ENCODE measurements around the gene APOA5. TPM values are rescaled to one million over a fixed set of nuclear protein-coding genes. Genes with fewer than 3 reads are reported as not detected.

APOA5 gene
- total and polyA plus RNA-seq, 4 donors: not detected

GRCh38 chr11:116822575-116822974 is 30.9 kb upstream of the APOA5 start:
- no peaks in the 10 kb centered on the region for H3K27me3 ChIP-seq (ENCODE audit: control insufficient read depth in 1 of 2, insufficient read depth in 2 of 2, low read length in 1 of 2)
- no peaks in the 10 kb centered on the region for H3K36me3 ChIP-seq (ENCODE audit: control insufficient read depth in 1 of 2, insufficient read depth in 2 of 2, low read length in 1 of 2)
- intact Hi-C loops (cut with DNase I): no loop called here
- no peak overlapping the region for H3K27ac ChIP-seq (ENCODE audit: low read depth in 1 of 2, low read length in 2 of 2)
- H3K9me3 ChIP-seq (ENCODE audit: control insufficient read depth, low read length): no peaks in the 10 kb centered on the region
- no peak overlapping the region for H3K4me3 ChIP-seq (ENCODE audit: low read length in 2 of 2)
- WGBS, 2 donors: 61 to 68% methylated on average over 5 of the region's 5 CpGs
- H3K4me1 ChIP-seq (ENCODE audit: control insufficient read depth in 1 of 2, insufficient read depth in 2 of 2, low read length in 2 of 2): no peaks in the 10 kb centered on the region
- ATAC-seq (ENCODE audit: low FRiP score) (no peak), DNase-seq (no peak)

GRCh38 chr11:116821050-116821918 is 29.6 kb upstream of the APOA5 start:
- Histone ChIP-seq H3K4me1 (ENCODE audit: control insufficient read depth in 1 of 2, insufficient read depth in 2 of 2, low read length in 2 of 2) (no peaks in the 10 kb centered on the region), H3K27me3 (ENCODE audit: control insufficient read depth in 1 of 2, insufficient read depth in 2 of 2, low read length in 1 of 2) (no peaks in the 10 kb centered on the region), H3K9me3 (ENCODE audit: control insufficient read depth, low read length) (no peaks in the 10 kb centered on the region), H3K27ac (ENCODE audit: low read depth in 1 of 2, low read length in 2 of 2) (no peak overlapping the region), H3K4me3 (ENCODE audit: low read length in 2 of 2) (no peak overlapping the region), H3K36me3 (ENCODE audit: control insufficient read depth in 1 of 2, insufficient read depth in 2 of 2, low read length in 1 of 2) (no peaks in the 10 kb centered on the region)
- ATAC-seq (ENCODE audit: low FRiP score) (no peak), DNase-seq (no peak)
- intact Hi-C loops (cut with DNase I): no loop called here
- 95 to 96% methylated on average over 51 of the region's 51 CpGs for WGBS, 2 donors

DNA sequence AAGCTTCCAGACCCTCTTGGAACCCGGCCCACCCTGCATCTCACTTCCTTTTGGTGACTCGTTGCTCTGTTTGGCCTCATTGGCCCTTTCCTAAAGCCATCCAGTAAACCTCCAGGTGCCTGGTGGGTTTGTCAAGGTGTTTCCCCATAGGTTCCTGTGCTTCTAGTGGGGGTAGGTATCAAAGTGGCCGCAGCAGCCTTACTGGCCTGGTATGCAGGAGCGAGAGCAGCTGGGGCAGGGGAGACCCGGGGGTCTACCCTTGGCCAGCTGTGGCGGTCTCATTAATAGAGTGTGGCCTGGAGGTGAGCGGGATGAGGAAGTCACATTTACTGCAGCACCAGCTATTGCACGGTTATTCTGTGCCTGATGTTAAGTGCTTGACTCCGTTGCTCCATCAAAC is 27.4 kb upstream of the APOA5 start:
- intact Hi-C loops (cut with DNase I): no loop called here
- DNase-seq (no peak), ATAC-seq (ENCODE audit: low FRiP score) (no peak)
- WGBS, 2 donors: 88 to 89% methylated on average over 9 of the region's 9 CpGs
- Histone ChIP-seq H3K4me1 (ENCODE audit: control insufficient read depth in 1 of 2, insufficient read depth in 2 of 2, low read length in 2 of 2) (no peaks in the 10 kb centered on the region), H3K4me3 (ENCODE audit: low read length in 2 of 2) (no peak overlapping the region), H3K9me3 (ENCODE audit: control insufficient read depth, low read length) (no peaks in the 10 kb centered on the region), H3K36me3 (ENCODE audit: control insufficient read depth in 1 of 2, insufficient read depth in 2 of 2, low read length in 1 of 2) (no peaks in the 10 kb centered on the region), H3K27me3 (ENCODE audit: control insufficient read depth in 1 of 2, insufficient read depth in 2 of 2, low read length in 1 of 2) (no peaks in the 10 kb centered on the region), H3K27ac (ENCODE audit: low read depth in 1 of 2, low read length in 2 of 2) (no peak overlapping the region)

- Histone ChIP-seq H3K4me3 (ENCODE audit: low read length in 2 of 2) (no peak overlapping the region), H3K36me3 (ENCODE audit: control insufficient read depth in 1 of 2, insufficient read depth in 2 of 2, low read length in 1 of 2) (no peaks in the 10 kb centered on the region), H3K27ac (ENCODE audit: low read depth in 1 of 2, low read length in 2 of 2) (no peak overlapping the region), H3K9me3 (ENCODE audit: control insufficient read depth, low read length) (peaks cover 2% of the 10 kb centered on the region), H3K27me3 (ENCODE audit: control insufficient read depth in 1 of 2, insufficient read depth in 2 of 2, low read length in 1 of 2) (no peaks in the 10 kb centered on the region), H3K4me1 (ENCODE audit: control insufficient read depth in 1 of 2, insufficient read depth in 2 of 2, low read length in 2 of 2) (no peaks in the 10 kb centered on the region)
- intact Hi-C loops (cut with DNase I): no loop called here
- 48 to 50% methylated on average over 6 of the region's 6 CpGs for WGBS, 2 donors
- no peak for ATAC-seq (ENCODE audit: low FRiP score)
- DNase-seq: no peak
Observed at GRCh38 chr11:116814502-116814901, 22.8 kb upstream of the APOA5 start.

DNA sequence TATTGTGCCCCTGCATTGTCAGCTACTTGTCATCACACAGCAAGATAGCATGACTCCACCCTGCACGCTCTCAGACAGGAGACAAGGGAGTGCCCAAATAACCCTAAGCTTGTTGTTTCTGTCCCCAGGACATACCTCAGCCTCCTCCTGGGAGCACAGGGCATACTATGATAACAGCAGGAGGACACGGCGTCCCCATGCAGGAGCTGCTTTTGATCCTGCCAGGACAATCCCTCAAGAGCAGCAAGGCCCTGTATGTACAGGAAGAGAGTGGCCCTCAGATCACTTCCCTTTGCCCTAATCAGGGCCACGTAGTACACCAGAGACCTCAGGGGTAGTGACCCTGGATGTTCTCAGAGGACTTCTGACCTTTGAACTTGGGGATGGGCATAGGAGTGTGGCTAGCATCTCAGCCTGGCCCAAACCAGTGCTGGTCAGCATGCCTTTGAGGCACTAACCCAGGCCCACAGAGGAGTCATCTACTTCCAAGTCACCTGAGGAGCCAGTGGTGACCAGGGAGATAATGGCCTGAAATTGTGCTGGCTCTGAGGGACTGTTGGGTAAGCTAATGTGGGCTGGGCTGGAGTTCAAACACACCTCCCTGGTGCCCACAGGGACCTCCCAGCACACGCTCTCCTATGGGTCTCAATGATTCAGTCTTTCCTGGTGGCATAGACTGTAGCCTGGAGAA is 22.2 kb upstream of the APOA5 start:
- Histone ChIP-seq H3K9me3 (ENCODE audit: control insufficient read depth, low read length) (peaks cover 2% of the 10 kb centered on the region), H3K36me3 (ENCODE audit: control insufficient read depth in 1 of 2, insufficient read depth in 2 of 2, low read length in 1 of 2) (no peaks in the 10 kb centered on the region), H3K27me3 (ENCODE audit: control insufficient read depth in 1 of 2, insufficient read depth in 2 of 2, low read length in 1 of 2) (no peaks in the 10 kb centered on the region), H3K4me3 (ENCODE audit: low read length in 2 of 2) (no peak overlapping the region), H3K4me1 (ENCODE audit: control insufficient read depth in 1 of 2, insufficient read depth in 2 of 2, low read length in 2 of 2) (no peaks in the 10 kb centered on the region), H3K27ac (ENCODE audit: low read depth in 1 of 2, low read length in 2 of 2) (no peak overlapping the region)
- intact Hi-C loops (cut with DNase I): no loop called here
- DNase-seq: no peak
- 59 to 70% methylated on average over 5 of the region's 5 CpGs for WGBS, 2 donors
- peak; percentile 41 for ATAC-seq (ENCODE audit: low FRiP score)

GRCh38 chr11:116813170-116813569 is 21.5 kb upstream of the APOA5 start:
- Histone ChIP-seq H3K9me3 (ENCODE audit: control insufficient read depth, low read length) (peaks cover 2% of the 10 kb centered on the region), H3K27ac (ENCODE audit: low read depth in 1 of 2, low read length in 2 of 2) (no peak overlapping the region), H3K4me1 (ENCODE audit: control insufficient read depth in 1 of 2, insufficient read depth in 2 of 2, low read length in 2 of 2) (no peaks in the 10 kb centered on the region), H3K36me3 (ENCODE audit: control insufficient read depth in 1 of 2, insufficient read depth in 2 of 2, low read length in 1 of 2) (no peaks in the 10 kb centered on the region), H3K27me3 (ENCODE audit: control insufficient read depth in 1 of 2, insufficient read depth in 2 of 2, low read length in 1 of 2) (no peaks in the 10 kb centered on the region), H3K4me3 (ENCODE audit: low read length in 2 of 2) (no peak overlapping the region)
- ATAC-seq (ENCODE audit: low FRiP score): no peak
- no peak for DNase-seq
- 89 to 95% methylated on average over 1 of the region's 1 CpG for WGBS, 2 donors
- intact Hi-C loops (cut with DNase I): no loop called here

DNA sequence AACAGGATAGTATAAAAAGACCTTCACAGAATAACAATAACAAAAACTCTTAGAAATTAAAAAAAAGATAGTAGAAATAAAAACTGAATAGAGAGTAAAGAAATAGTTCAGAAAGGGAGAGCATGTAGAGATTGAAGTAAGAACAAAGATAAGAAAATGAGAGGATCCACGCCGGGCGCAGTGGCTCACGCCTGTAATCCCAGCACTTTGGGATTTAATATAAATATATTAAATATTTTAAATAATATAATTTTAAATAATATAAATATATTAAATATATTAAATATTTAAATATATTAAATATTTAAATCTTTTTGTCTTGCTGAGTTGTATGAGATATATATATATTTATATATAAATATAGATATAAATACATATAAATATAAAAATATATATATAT is 20.4 kb upstream of the APOA5 start:
- Histone ChIP-seq H3K9me3 (ENCODE audit: control insufficient read depth, low read length) (peaks cover 2% of the 10 kb centered on the region), H3K4me3 (ENCODE audit: low read length in 2 of 2) (no peak overlapping the region), H3K27ac (ENCODE audit: low read depth in 1 of 2, low read length in 2 of 2) (no peak overlapping the region), H3K36me3 (ENCODE audit: control insufficient read depth in 1 of 2, insufficient read depth in 2 of 2, low read length in 1 of 2) (no peaks in the 10 kb centered on the region), H3K4me1 (ENCODE audit: control insufficient read depth in 1 of 2, insufficient read depth in 2 of 2, low read length in 2 of 2) (no peaks in the 10 kb centered on the region), H3K27me3 (ENCODE audit: control insufficient read depth in 1 of 2, insufficient read depth in 2 of 2, low read length in 1 of 2) (no peaks in the 10 kb centered on the region)
- intact Hi-C loops (cut with DNase I): no loop called here
- ATAC-seq (ENCODE audit: low FRiP score): no peak
- WGBS, 2 donors: 96% methylated on average over 4 of the region's 4 CpGs
- DNase-seq: no peak

DNA sequence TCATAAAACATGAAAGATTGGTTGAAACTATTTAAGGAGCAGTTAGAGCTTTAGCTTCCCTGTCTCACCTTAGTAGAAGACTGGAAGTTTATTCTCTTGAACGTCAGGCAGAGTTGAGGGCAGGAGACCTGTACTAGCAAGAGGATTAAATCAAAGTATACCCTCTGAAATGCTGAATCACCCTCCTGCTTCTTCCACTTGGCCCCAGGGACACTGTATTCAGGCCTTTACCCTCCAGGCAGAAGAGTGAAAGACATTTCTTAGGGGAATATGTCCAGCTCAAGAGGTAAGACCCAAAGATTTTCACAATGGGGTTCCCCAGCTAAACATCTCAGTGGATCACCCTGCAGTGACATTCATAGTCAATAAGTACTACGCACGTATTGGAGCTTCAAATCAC is 19.5 kb upstream of the APOA5 start:
- H3K9me3 ChIP-seq (ENCODE audit: control insufficient read depth, low read length): peaks cover 2% of the 10 kb centered on the region
- H3K4me3 ChIP-seq (ENCODE audit: low read length in 2 of 2): no peak overlapping the region
- H3K27me3 ChIP-seq (ENCODE audit: control insufficient read depth in 1 of 2, insufficient read depth in 2 of 2, low read length in 1 of 2): no peaks in the 10 kb centered on the region
- DNase-seq: no peak
- no peaks in the 10 kb centered on the region for H3K36me3 ChIP-seq (ENCODE audit: control insufficient read depth in 1 of 2, insufficient read depth in 2 of 2, low read length in 1 of 2)
- WGBS, 2 donors: 75 to 77% methylated on average over 3 of the region's 3 CpGs
- ATAC-seq (ENCODE audit: low FRiP score): no peak
- no peaks in the 10 kb centered on the region for H3K4me1 ChIP-seq (ENCODE audit: control insufficient read depth in 1 of 2, insufficient read depth in 2 of 2, low read length in 2 of 2)
- H3K27ac ChIP-seq (ENCODE audit: low read depth in 1 of 2, low read length in 2 of 2): no peak overlapping the region
- intact Hi-C loops (cut with DNase I): no loop called here

All from aorta (tissue), 5 donors.